Osteoblast (primary cell): ENCODE measurements around the gene ACOT8. TPM values are rescaled to one million over a fixed set of nuclear protein-coding genes. Genes with fewer than 3 reads are reported as not detected.

ENCODE experiments used
- DNase-seq: peaks from one replicate; pipeline ENCODE4 v3.0.0; 2011; ENCODE audit warnings: low spot score, mixed read lengths; ENCODE audit not compliant: insufficient read length; ENCODE audit errors: missing footprints
- H2AFZ ChIP-seq: 2 replicates; pipeline ENCODE4 v1.6.0; 2011; ENCODE audit warnings: mild to moderate bottlenecking, low read length
- H3K27ac ChIP-seq: 2 replicates; pipeline ENCODE4 v1.5.1; 2011; ENCODE audit warnings: mild to moderate bottlenecking, low read depth, low read length, moderate library complexity
- H3K27me3 ChIP-seq: 2 replicates; pipeline ENCODE4 v1.6.0; 2012; ENCODE audit warnings: mild to moderate bottlenecking, control low read depth, inconsistent platforms, low read length, moderate library complexity; ENCODE audit not compliant: insufficient read depth
- H3K36me3 ChIP-seq: 2 replicates; pipeline ENCODE4 v1.5.1; 2011; ENCODE audit warnings: mild to moderate bottlenecking, low read length, control low read depth, moderate library complexity; ENCODE audit not compliant: insufficient read depth
- H3K4me1 ChIP-seq: 2 replicates; pipeline ENCODE4 v1.5.1; 2011; ENCODE audit warnings: mild to moderate bottlenecking, low read length, control low read depth, moderate library complexity; ENCODE audit not compliant: insufficient read depth
- H3K4me2 ChIP-seq: 2 replicates; pipeline ENCODE4 v1.6.0; 2011; ENCODE audit warnings: mild to moderate bottlenecking, low read length; ENCODE audit not compliant: insufficient read depth
- H3K4me3 ChIP-seq: fragments of 200-600 bp; sonication (generic); 3 replicates; pipeline ENCODE4 v1.5.1; 2012; ENCODE audit warnings: mild to moderate bottlenecking, low read length, inconsistent platforms; ENCODE audit not compliant: insufficient read depth
- H3K79me2 ChIP-seq: 2 replicates; pipeline ENCODE4 v1.6.0; 2012; ENCODE audit warnings: mild to moderate bottlenecking, low read length, control low read depth, inconsistent platforms; ENCODE audit not compliant: insufficient read depth
- H3K9me3 ChIP-seq: 2 replicates; pipeline ENCODE4 v1.5.1; 2011; ENCODE audit warnings: low read depth, low read length, control low read depth
- H4K20me1 ChIP-seq: 2 replicates; pipeline ENCODE4 v1.6.0; 2012; ENCODE audit warnings: mild to moderate bottlenecking, low read length, control low read depth; ENCODE audit not compliant: insufficient read depth
- total RNA-seq: library from RNA; depleted of rRNA; stranded (reverse); fragments of >200 nt; gene quantifications from 2 replicates; pipeline ENCODE4 v1.2.3, GENCODE V29; 2012
- TF ChIP-seq, protein P1 (sequence below): IDR thresholded peaks from 2 replicates; pipeline ENCODE4 v1.5.1; 2011; ENCODE audit warnings: mild to moderate bottlenecking, low read depth, low read length, moderate library complexity; ENCODE audit errors: extremely low read depth

Gene ACOT8
- total RNA-seq, 1 donor, result 31.8 TPM

DNA sequence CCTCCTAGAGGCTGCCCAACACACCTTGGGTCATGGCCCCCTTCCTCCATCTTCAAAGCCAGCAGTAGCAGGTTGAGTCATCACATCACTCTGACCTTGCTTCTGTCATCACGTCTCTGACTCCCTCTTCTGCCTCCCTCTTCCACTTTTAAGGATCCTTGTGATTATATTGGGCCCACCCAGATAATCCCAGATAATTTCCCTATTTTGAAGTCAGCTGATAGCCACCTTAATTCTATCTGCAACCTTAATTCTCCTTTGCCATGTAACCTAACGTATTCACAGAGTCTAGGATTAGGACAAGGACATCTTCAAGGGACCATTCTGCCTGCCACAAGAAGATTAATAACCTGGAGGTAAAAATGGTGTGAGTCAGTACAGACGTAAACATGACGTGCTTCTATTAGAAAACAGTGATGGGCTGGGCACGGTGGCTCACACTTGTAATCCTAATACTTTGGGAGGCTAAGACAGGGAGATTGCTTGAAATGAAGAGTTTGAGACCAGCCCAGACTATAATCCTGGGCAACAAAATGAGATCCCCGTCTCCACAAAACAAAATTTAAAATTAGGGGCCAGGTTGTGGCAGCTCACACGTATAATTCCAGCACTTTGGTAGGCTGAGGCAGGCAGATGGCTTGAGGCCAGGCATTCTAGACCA is 3.5 kb upstream of the ACOT8 start:
- Histone ChIP-seq H3K27me3 (no peaks in the 10 kb centered on the region), H3K4me2 (no peak overlapping the region), H3K4me1 (peaks cover 27% of the 10 kb centered on the region), H4K20me1 (peaks cover 2% of the 10 kb centered on the region), H3K79me2 (peaks cover 20% of the 10 kb centered on the region), H3K9me3 (no peaks in the 10 kb centered on the region), H2AFZ (no peak overlapping the region), H3K36me3 (no peaks in the 10 kb centered on the region), H3K27ac (no peak overlapping the region), H3K4me3 (no peak overlapping the region)
- no peak for DNase-seq
- TF ChIP-seq, protein P1, sequence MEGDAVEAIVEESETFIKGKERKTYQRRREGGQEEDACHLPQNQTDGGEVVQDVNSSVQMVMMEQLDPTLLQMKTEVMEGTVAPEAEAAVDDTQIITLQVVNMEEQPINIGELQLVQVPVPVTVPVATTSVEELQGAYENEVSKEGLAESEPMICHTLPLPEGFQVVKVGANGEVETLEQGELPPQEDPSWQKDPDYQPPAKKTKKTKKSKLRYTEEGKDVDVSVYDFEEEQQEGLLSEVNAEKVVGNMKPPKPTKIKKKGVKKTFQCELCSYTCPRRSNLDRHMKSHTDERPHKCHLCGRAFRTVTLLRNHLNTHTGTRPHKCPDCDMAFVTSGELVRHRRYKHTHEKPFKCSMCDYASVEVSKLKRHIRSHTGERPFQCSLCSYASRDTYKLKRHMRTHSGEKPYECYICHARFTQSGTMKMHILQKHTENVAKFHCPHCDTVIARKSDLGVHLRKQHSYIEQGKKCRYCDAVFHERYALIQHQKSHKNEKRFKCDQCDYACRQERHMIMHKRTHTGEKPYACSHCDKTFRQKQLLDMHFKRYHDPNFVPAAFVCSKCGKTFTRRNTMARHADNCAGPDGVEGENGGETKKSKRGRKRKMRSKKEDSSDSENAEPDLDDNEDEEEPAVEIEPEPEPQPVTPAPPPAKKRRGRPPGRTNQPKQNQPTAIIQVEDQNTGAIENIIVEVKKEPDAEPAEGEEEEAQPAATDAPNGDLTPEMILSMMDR, result no peak

DNA sequence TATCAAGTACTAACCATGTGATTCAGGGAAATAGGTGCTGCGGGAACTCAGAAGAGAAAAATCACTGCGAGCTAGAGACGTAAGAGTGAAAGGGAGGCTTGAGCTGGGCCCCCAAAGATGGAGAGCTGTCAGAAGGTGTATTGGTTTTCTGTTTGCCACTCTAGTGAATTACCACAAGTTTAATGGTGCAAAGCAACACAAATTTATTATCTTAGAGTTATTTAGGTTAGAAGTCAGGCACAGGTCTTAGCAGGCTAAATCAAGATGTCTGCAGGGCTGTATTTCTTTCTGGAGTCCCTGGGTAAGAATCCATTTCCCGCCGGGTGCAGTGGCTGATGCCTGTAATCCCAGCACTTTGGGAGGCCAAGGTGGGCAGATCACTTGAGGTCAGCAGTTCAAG is 2.7 kb upstream of the ACOT8 start:
- H4K20me1 ChIP-seq, result peaks cover 4% of the 10 kb centered on the region
- H3K36me3 ChIP-seq, result no peaks in the 10 kb centered on the region
- H3K4me1 ChIP-seq, result peaks cover 27% of the 10 kb centered on the region
- no peak overlapping the region for H3K27ac ChIP-seq
- H3K9me3 ChIP-seq, result no peaks in the 10 kb centered on the region
- no peak overlapping the region for H3K4me3 ChIP-seq
- no peaks in the 10 kb centered on the region for H3K27me3 ChIP-seq
- H2AFZ ChIP-seq, result no peak overlapping the region
- peaks cover 25% of the 10 kb centered on the region for H3K79me2 ChIP-seq
- TF ChIP-seq, protein P1, result no peak
- no peak overlapping the region for H3K4me2 ChIP-seq
- DNase-seq, result no peak

DNA sequence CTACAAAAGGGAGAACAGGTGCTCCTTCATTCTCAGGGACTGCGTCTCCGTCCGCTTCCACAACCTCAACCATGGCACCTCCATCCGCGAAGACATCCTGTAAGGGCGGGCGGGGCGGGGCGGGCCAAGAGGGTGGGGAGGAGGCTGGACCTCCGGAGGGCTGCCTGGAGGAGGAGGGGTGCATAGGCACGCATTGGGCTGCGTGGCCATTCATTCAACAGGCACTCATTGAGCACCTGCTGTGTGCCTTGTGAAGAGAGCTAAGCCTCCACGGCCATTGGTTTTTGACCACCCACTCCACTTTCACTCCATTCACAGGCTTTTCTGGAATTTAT is 657 bp upstream of the ACOT8 start:
- TF ChIP-seq, protein P1, result no peak
- H3K27me3 ChIP-seq, result no peaks in the 10 kb centered on the region
- H4K20me1 ChIP-seq, result peaks cover 7% of the 10 kb centered on the region
- H3K4me3 ChIP-seq, result peak overlapping the region; percentile 86
- peak overlapping the region; percentile 99 for H3K4me2 ChIP-seq
- peaks cover 6% of the 10 kb centered on the region for H3K36me3 ChIP-seq
- no peaks in the 10 kb centered on the region for H3K9me3 ChIP-seq
- DNase-seq, result no peak
- H3K79me2 ChIP-seq, result peaks cover 35% of the 10 kb centered on the region
- peaks cover 27% of the 10 kb centered on the region for H3K4me1 ChIP-seq
- peak overlapping the region; percentile 62 for H3K27ac ChIP-seq
- H2AFZ ChIP-seq, result peak overlapping the region; percentile 95

DNA sequence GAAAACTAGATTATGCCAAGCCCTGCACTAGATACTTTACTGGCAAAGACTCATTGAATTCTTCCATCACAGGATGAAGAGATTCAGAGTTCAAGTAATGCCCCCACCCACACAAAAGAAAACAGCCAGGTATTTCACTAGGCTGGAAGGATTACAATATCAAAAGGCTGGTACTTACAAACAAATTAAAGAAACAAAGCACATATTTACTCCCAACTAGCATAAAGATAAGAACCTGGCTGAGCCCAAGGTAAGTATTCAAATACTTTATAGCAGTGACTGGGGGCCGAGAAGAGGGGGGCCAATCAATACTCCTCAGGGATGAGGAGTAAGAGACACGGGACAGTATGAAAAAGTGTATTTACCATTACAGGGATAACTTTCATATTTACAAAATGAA is 3.7 kb downstream of the ACOT8 start:
- Histone ChIP-seq H2AFZ (no peak overlapping the region), H3K27me3 (no peaks in the 10 kb centered on the region), H3K4me1 (peaks cover 19% of the 10 kb centered on the region), H3K4me3 (no peak overlapping the region), H3K4me2 (no peak overlapping the region), H3K27ac (no peak overlapping the region), H3K9me3 (no peaks in the 10 kb centered on the region), H3K36me3 (peaks cover 12% of the 10 kb centered on the region), H3K79me2 (peaks cover 37% of the 10 kb centered on the region), H4K20me1 (peaks cover 11% of the 10 kb centered on the region)
- TF ChIP-seq, protein P1, result no peak
- no peak for DNase-seq
